Omental fat pad (tissue), 4 donors: Measurements from ENCODE around the gene ZMYND11. TPM values are rescaled to one million over a fixed set of nuclear protein-coding genes. Genes with fewer than 3 reads are reported as not detected.
"Not testable (repeated sequence)": the region's sequence is repeated elsewhere in the genome, so short reads cannot be mapped to it uniquely, and the experiment has no call there.

Source experiments
- ATAC-seq: fragments of 150-250 bp; one replicate; pipeline ENCODE4 v1.9.1; 2016; ENCODE audit warnings: mild to moderate bottlenecking, moderate library complexity; ENCODE audit not compliant: low FRiP score
- DNase-seq: peaks from one replicate; pipeline ENCODE4 v3.0.0-alpha.2; 2019; ENCODE audit warnings: low spot score
- total RNA-seq, 4 donors: library from RNA; depleted of rRNA; stranded (reverse); fragments of >200 nt; gene quantifications; one replicate each; pipeline ENCODE4 v1.1.0, GENCODE V29; 2016
- TF ChIP-seq, protein P1 (sequence below), 3 donors: fragments of 450-650 bp; IDR thresholded peaks; one replicate each; pipeline ENCODE4 v1.5.1; 2016 to 2017; ENCODE audit warnings: antibody characterized with exemption in 3 of 3, mild to moderate bottlenecking in 3 of 3, moderate library complexity in 2 of 3

The ZMYND11 gene
- total RNA-seq, 4 donors from 2014 or later = 59.5 to 69.8 (median 66.3) TPM

DNA sequence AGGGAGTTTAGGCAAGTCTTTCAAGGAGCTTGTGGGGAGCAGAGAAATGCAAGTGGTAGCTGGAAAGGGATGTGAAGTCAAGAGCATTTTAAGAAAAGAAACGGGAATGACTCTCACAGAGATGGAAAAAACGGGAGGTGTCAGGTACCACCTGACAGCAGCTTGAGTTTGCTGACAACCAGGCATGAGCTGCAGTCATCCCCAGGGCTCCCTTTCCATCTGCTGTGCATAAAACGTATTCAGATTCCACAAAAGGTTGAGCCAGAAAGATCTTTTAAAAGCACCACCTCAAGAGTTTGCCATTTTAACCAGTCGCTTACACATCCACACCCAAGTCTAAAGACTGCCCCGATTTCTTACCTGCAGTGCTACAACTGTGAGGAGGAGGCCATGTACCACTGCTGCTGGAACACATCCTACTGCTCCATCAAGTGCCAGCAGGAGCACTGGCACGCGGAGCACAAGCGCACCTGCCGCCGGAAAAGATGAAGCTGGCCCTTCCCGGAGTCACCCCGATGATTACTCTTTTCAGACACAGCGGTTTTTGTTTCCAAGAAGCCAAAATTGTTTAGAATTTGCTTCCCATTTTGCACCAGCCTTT, 116.8 kb downstream of the ZMYND11 start:
- TF ChIP-seq, protein P1, sequence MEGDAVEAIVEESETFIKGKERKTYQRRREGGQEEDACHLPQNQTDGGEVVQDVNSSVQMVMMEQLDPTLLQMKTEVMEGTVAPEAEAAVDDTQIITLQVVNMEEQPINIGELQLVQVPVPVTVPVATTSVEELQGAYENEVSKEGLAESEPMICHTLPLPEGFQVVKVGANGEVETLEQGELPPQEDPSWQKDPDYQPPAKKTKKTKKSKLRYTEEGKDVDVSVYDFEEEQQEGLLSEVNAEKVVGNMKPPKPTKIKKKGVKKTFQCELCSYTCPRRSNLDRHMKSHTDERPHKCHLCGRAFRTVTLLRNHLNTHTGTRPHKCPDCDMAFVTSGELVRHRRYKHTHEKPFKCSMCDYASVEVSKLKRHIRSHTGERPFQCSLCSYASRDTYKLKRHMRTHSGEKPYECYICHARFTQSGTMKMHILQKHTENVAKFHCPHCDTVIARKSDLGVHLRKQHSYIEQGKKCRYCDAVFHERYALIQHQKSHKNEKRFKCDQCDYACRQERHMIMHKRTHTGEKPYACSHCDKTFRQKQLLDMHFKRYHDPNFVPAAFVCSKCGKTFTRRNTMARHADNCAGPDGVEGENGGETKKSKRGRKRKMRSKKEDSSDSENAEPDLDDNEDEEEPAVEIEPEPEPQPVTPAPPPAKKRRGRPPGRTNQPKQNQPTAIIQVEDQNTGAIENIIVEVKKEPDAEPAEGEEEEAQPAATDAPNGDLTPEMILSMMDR (IDR thresholded peaks at IDR 0.05) = no peak
- DNase-seq (no peak), ATAC-seq (no peak)

DNA sequence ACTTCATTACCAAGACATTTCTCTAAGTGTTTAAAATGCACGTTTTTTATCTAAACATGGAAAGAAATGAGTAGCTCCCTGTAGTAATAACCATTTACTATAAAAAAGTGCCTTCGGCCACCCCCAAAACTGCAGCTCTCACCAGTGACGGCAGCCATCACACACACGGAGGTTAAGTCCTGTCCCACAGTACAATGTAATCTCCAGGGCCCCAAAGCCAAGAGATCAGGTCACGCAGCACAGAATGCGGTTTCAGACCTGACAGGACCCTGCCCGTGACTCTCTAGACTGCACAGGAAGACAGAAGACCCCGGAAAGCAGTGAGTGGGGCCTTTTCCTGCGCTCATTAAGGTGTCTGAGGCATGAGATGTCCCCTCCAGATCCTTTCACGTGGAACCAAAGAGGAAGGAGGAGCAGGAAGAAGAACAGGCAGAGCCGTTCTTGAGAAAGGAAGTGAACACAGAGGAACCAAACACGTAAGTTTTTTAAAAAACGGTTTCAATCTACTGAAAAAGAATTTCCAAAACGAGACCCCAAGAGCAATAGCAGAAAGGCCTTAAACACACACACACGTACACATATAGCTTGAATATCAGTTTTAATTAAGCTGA, 125.7 kb downstream of the ZMYND11 start:
- TF ChIP-seq, protein P1 (IDR thresholded peaks at IDR 0.05) = no peak
- DNase-seq (no peak), ATAC-seq (no peak)

DNA sequence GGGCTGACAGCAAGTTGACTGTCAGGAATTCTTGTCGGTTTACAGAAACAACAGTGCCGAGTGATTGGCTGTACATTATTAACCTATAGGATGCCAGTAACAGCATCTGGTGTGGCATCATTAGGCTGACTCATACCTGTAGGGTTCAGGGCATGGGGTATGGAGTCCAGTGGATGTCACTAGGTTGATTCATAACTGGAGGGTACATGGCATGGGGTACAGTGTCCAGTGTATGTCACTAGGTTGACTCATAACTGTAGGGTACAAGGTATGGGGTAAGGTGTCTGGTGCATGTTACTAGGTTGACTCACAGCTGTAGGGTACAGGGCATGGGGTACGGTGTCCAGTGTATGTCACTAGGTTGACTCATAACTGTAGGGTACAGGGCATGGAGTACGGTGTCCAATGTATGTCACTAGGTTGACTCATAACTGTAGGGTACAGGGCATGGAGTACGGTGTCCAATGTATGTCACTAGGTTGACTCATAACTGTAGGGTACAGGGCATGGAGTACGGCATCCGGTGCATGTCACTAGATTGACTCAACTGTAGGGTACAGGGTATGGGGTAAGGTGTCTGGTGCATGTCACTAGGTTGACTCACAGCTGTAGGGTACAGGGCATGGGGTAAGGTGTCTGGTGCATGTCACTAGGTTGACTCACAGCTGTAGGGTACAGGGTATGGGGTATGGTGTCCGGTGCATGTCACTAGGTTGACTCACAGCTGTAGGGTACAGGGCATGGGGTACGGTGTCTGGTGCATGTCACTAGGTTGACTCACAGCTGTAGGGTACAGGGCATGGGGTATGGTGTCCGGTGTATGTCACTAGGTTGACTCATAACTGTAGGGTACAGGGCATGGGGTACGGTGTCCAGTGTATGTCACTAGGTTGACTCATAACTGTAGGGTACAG, 129.2 kb downstream of the ZMYND11 start:
- ATAC-seq, DNase-seq: not testable (repeated sequence)

DNA sequence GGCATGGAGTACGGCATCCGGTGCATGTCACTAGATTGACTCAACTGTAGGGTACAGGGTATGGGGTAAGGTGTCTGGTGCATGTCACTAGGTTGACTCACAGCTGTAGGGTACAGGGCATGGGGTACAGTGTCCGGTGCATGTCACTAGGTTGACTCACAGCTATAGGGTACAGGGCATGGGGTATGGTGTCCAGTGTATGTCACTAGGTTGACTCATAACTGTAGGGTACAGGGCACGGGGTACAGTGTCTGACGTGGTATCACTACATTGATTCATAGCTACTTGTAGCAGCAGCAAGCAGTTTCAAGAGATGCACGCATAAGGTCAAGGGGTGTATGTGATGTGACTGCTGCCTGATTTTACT, 129.8 kb downstream of the ZMYND11 start:
- DNase-seq, ATAC-seq: not testable (repeated sequence)

DNA sequence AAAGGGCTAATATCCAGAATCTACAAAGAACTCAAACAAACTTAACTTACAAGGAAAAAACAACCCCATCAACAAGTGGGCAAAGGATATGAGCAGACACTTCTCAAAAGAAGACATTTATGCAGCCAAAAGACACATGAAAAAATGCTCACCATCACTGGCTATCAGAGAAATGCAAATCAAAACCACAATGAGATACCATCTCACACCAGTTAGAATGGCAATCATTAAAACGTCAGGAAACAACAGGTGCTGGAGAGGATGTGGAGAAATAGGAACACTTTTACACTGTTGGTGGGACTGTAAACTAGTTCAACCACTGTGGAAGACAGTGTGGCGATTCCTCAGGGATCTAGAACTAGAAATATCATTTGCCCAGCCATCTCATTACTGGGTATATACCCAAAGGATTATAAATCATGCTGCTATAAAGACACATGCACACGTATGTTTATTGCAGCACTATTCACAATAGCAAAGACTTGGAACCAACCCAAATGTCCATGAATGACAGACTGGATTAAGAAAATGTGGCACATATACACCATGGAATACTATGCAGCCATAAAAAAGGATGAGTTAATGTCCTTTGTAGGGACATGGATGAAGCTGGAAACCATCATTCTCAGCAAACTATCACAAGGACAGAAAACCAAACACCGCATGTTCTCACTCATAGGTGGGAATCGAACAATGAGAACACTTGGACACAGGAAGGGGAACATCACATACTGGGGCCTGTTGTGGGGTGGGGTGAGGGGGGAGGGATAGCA, 130.7 kb downstream of the ZMYND11 start:
- not testable (repeated sequence) for ATAC-seq, DNase-seq

DNA sequence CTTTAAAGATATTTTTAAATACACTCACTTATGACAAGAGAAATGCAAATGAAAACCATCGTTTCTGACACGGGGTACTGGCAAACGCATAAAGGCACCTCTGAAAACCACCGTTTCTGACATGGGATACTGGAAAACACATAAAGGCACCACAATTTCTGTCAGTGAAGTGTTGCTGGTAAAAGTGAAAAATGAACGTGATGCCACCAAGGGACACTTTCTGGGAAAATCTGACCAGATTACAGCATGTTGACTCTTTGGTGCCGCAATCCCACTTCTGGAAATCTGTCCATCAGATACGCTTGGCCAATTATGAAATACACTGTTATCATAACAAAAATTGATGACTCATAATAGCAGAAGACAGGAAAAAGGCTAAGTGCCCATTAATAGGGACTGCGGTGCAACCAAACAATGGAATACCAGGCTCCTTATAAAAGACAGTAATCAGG, 131.7 kb downstream of the ZMYND11 start:
- DNase-seq (no peak), ATAC-seq (no peak)
- TF ChIP-seq, protein P1 (IDR thresholded peaks at IDR 0.05) = no peak

DNA sequence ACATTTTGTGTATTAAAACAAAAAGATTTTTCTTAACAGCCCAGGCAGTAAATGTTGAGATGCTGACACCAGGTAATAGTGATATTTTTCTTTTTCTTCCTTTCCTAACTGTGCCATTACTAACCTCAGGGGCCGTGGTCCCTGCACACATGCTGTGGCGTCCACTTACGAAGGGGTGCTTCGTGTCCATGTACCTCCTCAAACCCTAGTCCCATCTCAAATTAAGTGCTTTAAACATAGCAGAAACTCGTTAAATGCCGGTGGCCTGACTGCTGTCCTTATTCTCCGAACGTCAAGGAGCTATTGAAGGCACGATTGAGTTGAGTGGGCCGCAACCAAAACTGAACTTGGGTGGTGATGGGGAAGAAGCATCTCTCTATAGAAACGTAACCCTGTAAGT, 132.4 kb downstream of the ZMYND11 start:
- DNase-seq (no peak), ATAC-seq (no peak)
- TF ChIP-seq, protein P1 (IDR thresholded peaks at IDR 0.05) = no peak

DNA sequence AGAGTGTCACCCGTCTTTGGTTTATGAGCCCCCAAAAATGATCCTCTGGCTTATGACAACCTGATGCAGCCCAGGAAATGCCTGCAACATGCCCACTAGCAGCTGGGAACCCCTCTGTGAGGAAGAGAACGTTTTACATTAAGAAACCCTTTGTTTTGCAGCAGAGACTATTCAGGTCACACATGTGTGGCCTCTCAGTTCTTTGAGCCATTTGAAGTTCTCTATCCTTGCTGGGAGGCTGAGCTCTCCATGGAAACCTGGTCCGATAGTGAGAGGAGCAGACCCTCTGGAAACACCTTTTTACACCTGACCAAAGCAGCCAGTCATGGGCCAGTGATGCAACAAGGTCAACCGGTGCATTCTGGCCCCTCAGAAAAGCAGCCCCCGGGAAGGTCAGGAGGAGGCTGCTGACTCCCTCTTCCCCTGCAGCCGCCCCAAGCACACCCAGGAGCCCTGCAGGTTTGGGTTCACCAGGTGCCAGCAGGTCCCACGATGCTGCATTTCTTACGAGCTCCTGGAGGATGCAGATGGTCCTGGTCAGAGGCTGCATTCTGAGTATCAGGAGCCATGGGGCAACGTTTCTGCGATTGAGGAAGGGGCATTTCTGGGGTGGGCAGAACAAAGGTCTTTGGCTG, 134.3 kb downstream of the ZMYND11 start:
- ATAC-seq (no peak), DNase-seq (no peak)
- TF ChIP-seq, protein P1 (IDR thresholded peaks at IDR 0.05) = no peak
